ENCODE results near the gene SIGLEC9. TPM values are rescaled to one million over a fixed set of nuclear protein-coding genes. Genes with fewer than 3 reads are reported as not detected.

The SIGLEC9 gene
- total and polyA plus RNA-seq, 7 donors = 0.24 to 2.2 (median 0.73) TPM

DNA sequence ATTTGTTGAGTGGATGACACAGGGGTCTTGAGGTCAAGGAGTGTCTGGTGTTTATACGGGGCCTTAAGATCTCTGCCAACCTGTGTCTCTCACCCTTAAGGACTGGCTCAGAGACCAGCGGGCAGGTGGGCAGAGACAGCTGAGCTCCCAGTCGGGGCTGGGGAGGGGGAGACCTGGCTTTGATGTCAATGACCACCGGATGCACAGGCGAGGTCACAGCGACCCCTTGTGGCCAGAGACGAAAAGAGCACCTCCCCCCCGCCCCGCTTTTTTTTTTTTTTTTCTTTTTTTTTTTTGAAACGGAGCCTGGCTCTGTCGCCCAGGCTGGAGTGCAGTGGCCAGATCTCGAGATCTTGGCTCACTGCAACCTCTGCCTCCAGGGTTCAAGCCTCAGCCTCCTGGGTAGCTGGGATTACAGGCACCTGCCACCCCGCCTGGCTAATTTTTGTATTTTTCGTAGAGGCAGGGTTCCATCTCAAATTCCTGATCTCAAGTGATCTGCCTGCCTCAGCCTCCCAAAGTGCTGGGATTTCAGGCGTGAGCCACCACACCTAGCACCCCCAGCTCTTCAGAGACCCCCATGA is 29.9 kb upstream of the SIGLEC9 start:
- Histone ChIP-seq H3K36me3 (ENCODE audit: insufficient read depth in 1 of 2, low read depth in 1 of 2) (peaks cover 0 to 7% of the 10 kb centered on the region in 2 donors), H3K4me1 (no peaks in the 10 kb centered on the region), H3K4me3 (no peak overlapping the region), H3K27ac (no peak overlapping the region), H3K27me3 (ENCODE audit: insufficient read depth in 3 of 3, low read length in 2 of 3) (no peaks in the 10 kb centered on the region), H3K9me3 (no peaks in the 10 kb centered on the region)
- intact Hi-C loops (cut with DNase I) = loop anchor here in 1 of 2 donors (5.0 kb wide), 1 partner anchor 72 kb away; no protein-coding TSS in a partner anchor
- ATAC-seq (no peak), DNase-seq (no peak)
- WGBS, 3 donors = 20 to 24% (median 21%) methylated on average over 12 to 15 of the region's 15 CpGs
- TF ChIP-seq, protein P1, sequence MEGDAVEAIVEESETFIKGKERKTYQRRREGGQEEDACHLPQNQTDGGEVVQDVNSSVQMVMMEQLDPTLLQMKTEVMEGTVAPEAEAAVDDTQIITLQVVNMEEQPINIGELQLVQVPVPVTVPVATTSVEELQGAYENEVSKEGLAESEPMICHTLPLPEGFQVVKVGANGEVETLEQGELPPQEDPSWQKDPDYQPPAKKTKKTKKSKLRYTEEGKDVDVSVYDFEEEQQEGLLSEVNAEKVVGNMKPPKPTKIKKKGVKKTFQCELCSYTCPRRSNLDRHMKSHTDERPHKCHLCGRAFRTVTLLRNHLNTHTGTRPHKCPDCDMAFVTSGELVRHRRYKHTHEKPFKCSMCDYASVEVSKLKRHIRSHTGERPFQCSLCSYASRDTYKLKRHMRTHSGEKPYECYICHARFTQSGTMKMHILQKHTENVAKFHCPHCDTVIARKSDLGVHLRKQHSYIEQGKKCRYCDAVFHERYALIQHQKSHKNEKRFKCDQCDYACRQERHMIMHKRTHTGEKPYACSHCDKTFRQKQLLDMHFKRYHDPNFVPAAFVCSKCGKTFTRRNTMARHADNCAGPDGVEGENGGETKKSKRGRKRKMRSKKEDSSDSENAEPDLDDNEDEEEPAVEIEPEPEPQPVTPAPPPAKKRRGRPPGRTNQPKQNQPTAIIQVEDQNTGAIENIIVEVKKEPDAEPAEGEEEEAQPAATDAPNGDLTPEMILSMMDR (IDR thresholded peaks at IDR 0.05) = peak; percentile 38

DNA sequence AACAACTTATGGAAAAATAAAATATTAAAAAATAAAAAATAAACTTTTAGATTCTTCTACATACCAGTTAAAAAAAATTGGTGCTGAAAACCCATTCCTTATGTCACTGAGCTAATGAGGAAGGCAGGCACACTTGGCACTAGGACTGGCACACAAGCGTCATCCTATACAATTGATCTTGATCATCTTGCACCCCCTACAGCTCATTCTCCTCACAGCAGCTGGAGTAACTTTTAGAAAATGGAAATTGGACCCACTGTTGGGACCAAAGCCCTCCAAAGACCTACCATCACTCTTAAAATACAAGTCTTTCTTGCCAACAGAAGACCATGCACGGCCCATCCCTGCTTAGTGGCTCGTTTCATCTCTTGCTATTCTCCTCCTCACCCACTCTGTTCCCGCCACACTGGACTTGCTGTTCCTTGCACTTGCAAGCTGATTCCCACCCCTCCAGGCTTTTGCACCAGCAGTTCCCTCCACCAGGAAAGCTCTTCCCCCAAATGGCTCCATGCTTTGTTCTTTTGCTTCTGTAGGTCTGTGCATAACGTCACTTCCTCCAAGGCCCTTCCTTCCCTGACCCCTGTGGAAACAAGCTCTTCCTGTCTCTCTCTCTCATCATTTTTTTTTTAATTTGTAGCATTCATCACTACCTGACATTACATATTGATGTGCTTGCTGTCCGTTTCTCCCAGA is 28.1 kb upstream of the SIGLEC9 start:
- H3K27ac ChIP-seq = no peak overlapping the region
- no peak overlapping the region for H3K4me3 ChIP-seq
- no peak for ATAC-seq
- peaks cover 4% of the 10 kb centered on the region for H3K4me1 ChIP-seq
- TF ChIP-seq, protein P1 (IDR thresholded peaks at IDR 0.05) = no peak
- H3K27me3 ChIP-seq (ENCODE audit: insufficient read depth in 3 of 3, low read length in 2 of 3) = no peaks in the 10 kb centered on the region
- 70 to 80% (median 75%) methylated on average over 6 of the region's 6 CpGs for WGBS, 3 donors
- H3K36me3 ChIP-seq (ENCODE audit: insufficient read depth in 1 of 2, low read depth in 1 of 2) = peaks cover 0 to 12% of the 10 kb centered on the region in 2 donors
- intact Hi-C loops (cut with DNase I) = loop anchor here in 1 of 2 donors (5.0 kb wide), 1 partner anchor 74 kb away; no protein-coding TSS in a partner anchor
- DNase-seq = no peak
- no peaks in the 10 kb centered on the region for H3K9me3 ChIP-seq

DNA sequence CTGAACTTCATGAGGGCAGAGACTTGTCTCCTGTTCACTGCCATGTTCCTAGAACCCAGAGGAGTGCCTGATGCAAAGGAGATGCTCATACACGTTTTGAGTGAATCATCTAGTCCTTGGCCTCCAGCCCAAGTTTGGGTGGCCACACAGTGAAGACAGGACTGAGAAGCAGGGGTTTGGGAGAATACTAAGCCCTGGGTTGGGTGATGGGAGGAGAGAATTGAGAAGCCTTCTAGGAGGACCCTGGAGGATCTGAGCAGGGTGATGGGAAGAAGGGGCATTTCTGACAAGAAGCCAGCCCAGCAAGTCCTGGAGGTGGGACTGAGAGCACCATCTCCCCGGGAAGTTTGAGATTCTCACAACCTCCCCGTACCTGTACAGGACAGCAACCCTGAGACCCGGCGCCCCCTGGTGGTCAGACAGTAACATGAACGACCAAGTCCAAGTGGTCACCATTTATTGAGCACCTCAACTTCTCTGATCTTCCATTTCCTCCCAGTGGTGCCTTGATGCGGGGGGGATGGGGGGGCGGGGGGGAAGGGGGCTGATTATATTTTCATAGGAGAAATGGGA is 27.5 kb upstream of the SIGLEC9 start:
- H3K4me1 ChIP-seq = peaks cover 4% of the 10 kb centered on the region
- ATAC-seq = peak; percentile 41 to 63 (median 54)
- no peak overlapping the region for H3K27ac ChIP-seq
- H3K4me3 ChIP-seq = no peak overlapping the region
- no peaks in the 10 kb centered on the region for H3K27me3 ChIP-seq (ENCODE audit: insufficient read depth in 3 of 3, low read length in 2 of 3)
- TF ChIP-seq, protein P1 (IDR thresholded peaks at IDR 0.05) = peak; percentile 50
- H3K9me3 ChIP-seq = no peaks in the 10 kb centered on the region
- intact Hi-C loops (cut with DNase I) = loop anchor here in 1 of 2 donors (5.0 kb wide), 1 partner anchor 75 kb away; no protein-coding TSS in a partner anchor
- H3K36me3 ChIP-seq (ENCODE audit: insufficient read depth in 1 of 2, low read depth in 1 of 2) = peaks cover 0 to 18% of the 10 kb centered on the region in 2 donors
- WGBS, 3 donors = 8 to 17% (median 15%) methylated on average over 5 to 8 of the region's 8 CpGs
- DNase-seq = peak; percentile 47 to 74

DNA sequence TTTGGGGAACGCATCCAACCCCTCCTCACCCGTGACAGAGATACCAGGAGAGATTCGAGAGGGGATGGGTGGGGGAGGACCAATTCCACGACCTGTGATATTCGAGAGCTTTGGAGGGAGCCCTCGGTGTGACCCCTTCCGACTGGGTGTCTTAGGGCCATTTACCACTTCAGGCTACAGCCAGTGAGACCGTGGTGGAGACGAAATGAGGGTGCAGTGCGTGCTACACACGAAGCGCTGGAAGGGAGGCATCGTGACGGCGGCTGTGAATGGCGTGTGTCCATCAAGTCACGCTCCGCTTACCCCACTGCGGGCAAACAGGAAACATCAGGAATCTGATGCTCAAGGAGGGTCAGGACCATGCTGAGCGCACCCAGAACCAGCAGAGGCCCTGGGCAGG is 26.9 kb upstream of the SIGLEC9 start:
- Histone ChIP-seq H3K4me3 (no peak overlapping the region), H3K27me3 (ENCODE audit: insufficient read depth in 3 of 3, low read length in 2 of 3) (no peaks in the 10 kb centered on the region), H3K27ac (no peak overlapping the region), H3K36me3 (ENCODE audit: insufficient read depth in 1 of 2, low read depth in 1 of 2) (peaks cover 2 to 24% of the 10 kb centered on the region in 2 donors), H3K9me3 (no peaks in the 10 kb centered on the region), H3K4me1 (peaks cover 4% of the 10 kb centered on the region)
- TF ChIP-seq, protein P1 (IDR thresholded peaks at IDR 0.05) = no peak
- no peak for DNase-seq
- intact Hi-C loops (cut with DNase I) = loop anchor here in 1 of 2 donors (5.0 kb wide), 1 partner anchor 75 kb away; no protein-coding TSS in a partner anchor
- no peak for ATAC-seq
- 81 to 84% (median 84%) methylated on average over 20 of the region's 20 CpGs for WGBS, 3 donors
